Stimulated activated CD4-positive, alpha-beta T cell treated with anti-CD3 and anti-CD28 coated beads, Interleukin-15, amount 100 ng/mL, for 48 hours (primary cell): ENCODE results near the gene GATA1.

Experiments
- DNase-seq, 2 donors: peaks; one replicate each; pipeline ENCODE4 v3.0.0-alpha.2; 2020; ENCODE audit warnings: low read depth in 2 of 2

The GATA1 gene

GRCh38 chrX:48786341-48786800, at the start of gene GATA1:
Gene GATA1, plus strand, starts transcription at chrX:48786590. Its CDS starts 4,520 bp downstream, at chrX:48791110.
- no peak for DNase-seq

GRCh38 chrX:48736878-48737212, 49.5 kb upstream of the GATA1 start:
- DNase-seq, result no peak

- DNase-seq, result peak; percentile 78 to 79
These were observed 49.0 kb upstream of the GATA1 start for GRCh38 chrX:48737213-48737938.

GRCh38 chrX:48737940-48738339, 48.5 kb upstream of the GATA1 start:
- no peak for DNase-seq

- DNase-seq, result no peak
These were observed 44.6 kb upstream of the GATA1 start for GRCh38 chrX:48741834-48742233.

GRCh38 chrX:48745222-48745621, 41.2 kb upstream of the GATA1 start:
- no peak for DNase-seq

GRCh38 chrX:48747415-48748016, 38.9 kb upstream of the GATA1 start:
- DNase-seq, result no peak

- DNase-seq, result no peak
These were observed 37.2 kb upstream of the GATA1 start for GRCh38 chrX:48749182-48749581.

- no peak for DNase-seq
These were observed 35.0 kb upstream of the GATA1 start for GRCh38 chrX:48751343-48751742.

GRCh38 chrX:48752498-48752897, 33.9 kb upstream of the GATA1 start:
- DNase-seq, result no peak

- no peak for DNase-seq
These were observed 32.6 kb upstream of the GATA1 start for GRCh38 chrX:48753708-48754228.

GRCh38 chrX:48754238-48754637, 32.2 kb upstream of the GATA1 start:
- DNase-seq, result no peak

- DNase-seq, result no peak
These were observed 24.5 kb upstream of the GATA1 start, which contains the start of gene GLOD5 for GRCh38 chrX:48761674-48762471. Gene GLOD5, plus strand, starts transcription at chrX:48761747. Its CDS starts 44 bp downstream, at chrX:48761791.

- no peak for DNase-seq
These were observed 17.2 kb upstream of the GATA1 start for GRCh38 chrX:48769230-48769629.

GRCh38 chrX:48770296-48770695, 16.1 kb upstream of the GATA1 start:
- no peak for DNase-seq

- no peak for DNase-seq
These were observed 13.8 kb upstream of the GATA1 start for GRCh38 chrX:48772602-48773001.

- no peak for DNase-seq
These were observed 9.5 kb upstream of the GATA1 start for GRCh38 chrX:48776818-48777439.

GRCh38 chrX:48779399-48779798, 7.0 kb upstream of the GATA1 start:
- DNase-seq, result no peak

GRCh38 chrX:48781705-48782104, 4.7 kb upstream of the GATA1 start:
- no peak for DNase-seq

- DNase-seq, result no peak
These were observed 4.2 kb upstream of the GATA1 start for GRCh38 chrX:48782216-48782615.

GRCh38 chrX:48782795-48783194, 3.6 kb upstream of the GATA1 start:
- no peak for DNase-seq

GRCh38 chrX:48784726-48785125, 1.7 kb upstream of the GATA1 start:
- DNase-seq, result no peak
